OCI-LY1 (cell line): ENCODE results near the gene FYCO1.

Source experiments
- H2AFZ ChIP-seq: fragments of 200-600 bp; sonication (generic), shearing (Covaris generic); 2 replicates; pipeline ENCODE4 v1.6.0; 2014; ENCODE audit warnings: antibody characterized with exemption, mild to moderate bottlenecking, low read length
- H3F3A ChIP-seq: fragments of 200-600 bp; sonication (generic), shearing (Covaris generic); 2 replicates; pipeline ENCODE4 v1.6.0; 2014; ENCODE audit warnings: mild to moderate bottlenecking, antibody characterized with exemption, low read length, moderate library complexity; ENCODE audit not compliant: insufficient read depth
- H3K27ac ChIP-seq: fragments of 200-600 bp; sonication (generic); 2 replicates; pipeline ENCODE4 v1.5.1; 2014; ENCODE audit warnings: low read length, mixed run types, mild to moderate bottlenecking, low read depth; ENCODE audit not compliant: poor library complexity, severe bottlenecking
- H3K27me3 ChIP-seq: fragments of 200-600 bp; sonication (generic); 2 replicates; pipeline ENCODE4 v1.6.0; 2014; ENCODE audit warnings: antibody characterized with exemption, mild to moderate bottlenecking, low read length, moderate library complexity; ENCODE audit not compliant: insufficient read depth
- H3K36me3 ChIP-seq: fragments of 200-600 bp; sonication (generic); 2 replicates; pipeline ENCODE4 v1.6.1; 2014; ENCODE audit warnings: mild to moderate bottlenecking, antibody characterized with exemption, low read length, moderate library complexity, mixed read lengths; ENCODE audit not compliant: insufficient read depth
- H3K4me1 ChIP-seq: fragments of 200-600 bp; sonication (generic); 2 replicates; pipeline ENCODE4 v1.5.1; 2014; ENCODE audit warnings: mild to moderate bottlenecking, low read length, moderate library complexity; ENCODE audit not compliant: insufficient read depth, severe bottlenecking
- H3K4me2 ChIP-seq: fragments of 200-600 bp; sonication (generic), shearing (Covaris generic); 2 replicates; pipeline ENCODE4 v1.6.1; 2014; ENCODE audit warnings: low read length
- H3K4me3 ChIP-seq: fragments of 200-600 bp; sonication (generic); 2 replicates; pipeline ENCODE4 v1.5.1; 2014; ENCODE audit warnings: low read length, low read depth, mild to moderate bottlenecking, mixed read lengths; ENCODE audit not compliant: poor library complexity, severe bottlenecking
- H3K79me2 ChIP-seq: fragments of 200-600 bp; shearing (Covaris generic); 2 replicates; pipeline ENCODE4 v1.6.1; 2016; ENCODE audit warnings: mixed run types, low read length, mixed read lengths; ENCODE audit not compliant: insufficient read depth
- H3K9ac ChIP-seq: fragments of 200-600 bp; sonication (generic), shearing (Covaris generic); 2 replicates; pipeline ENCODE4 v1.6.1; 2014; ENCODE audit warnings: mild to moderate bottlenecking, low read length, mixed read lengths
- H3K9me2 ChIP-seq: fragments of 200-600 bp; sonication (generic), shearing (Covaris generic); 2 replicates; pipeline ENCODE4 v1.6.1; 2014; ENCODE audit warnings: low read depth, mild to moderate bottlenecking, low read length, mixed read lengths
- H3K9me3 ChIP-seq: fragments of 200-600 bp; shearing (Covaris generic); 2 replicates; pipeline ENCODE4 v1.6.1; 2014; ENCODE audit warnings: low read length, mixed read lengths
- H4K20me1 ChIP-seq: fragments of 200-600 bp; sonication (generic), shearing (Covaris generic); 2 replicates; pipeline ENCODE4 v1.6.0; 2016; ENCODE audit warnings: mild to moderate bottlenecking, low read length; ENCODE audit not compliant: insufficient read depth
- EZH2 ChIP-seq: fragments of 200-600 bp; sonication (generic), shearing (Covaris generic); IDR thresholded peaks from 2 replicates; pipeline ENCODE4 v1.8.0; 2017; ENCODE audit warnings: borderline replicate concordance, mixed run types, mild to moderate bottlenecking, antibody characterized with exemption, low read length, moderate library complexity, mixed read lengths
- TF ChIP-seq, protein P1 (sequence below): fragments of 200-600 bp; sonication (generic), shearing (Covaris generic); IDR thresholded peaks from 2 replicates; pipeline ENCODE4 v1.5.1; 2017; ENCODE audit warnings: mild to moderate bottlenecking, antibody characterized with exemption, low read length, moderate library complexity, mixed read lengths

The FYCO1 gene

DNA sequence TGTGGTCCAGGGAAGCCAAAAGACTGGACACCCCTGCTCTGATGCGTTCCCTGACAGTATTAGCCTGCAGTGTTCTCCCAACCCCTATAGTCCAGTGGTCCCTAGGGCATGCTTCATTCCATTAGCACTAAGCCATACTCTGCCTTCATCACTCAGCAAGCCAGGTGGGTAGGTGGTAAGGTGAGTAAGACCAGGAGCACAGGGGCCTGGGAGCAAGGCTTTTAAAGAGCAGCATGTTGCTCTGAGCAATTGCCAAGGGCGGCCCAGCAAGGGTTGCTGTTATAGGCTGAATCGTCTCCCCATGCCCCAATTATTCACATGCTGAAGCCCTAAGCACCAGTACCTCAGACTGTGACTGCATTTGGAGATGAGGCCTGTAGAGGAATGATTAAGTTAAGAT, 41.3 kb downstream of the FYCO1 start:
- no peaks in the 10 kb centered on the region for H3F3A ChIP-seq
- no peak overlapping the region for H3K9ac ChIP-seq
- no peak overlapping the region for H3K27ac ChIP-seq
- no peaks in the 10 kb centered on the region for H3K9me2 ChIP-seq
- H3K9me3 ChIP-seq: no peaks in the 10 kb centered on the region
- TF ChIP-seq EZH2: no peak
- TF ChIP-seq, protein P1, sequence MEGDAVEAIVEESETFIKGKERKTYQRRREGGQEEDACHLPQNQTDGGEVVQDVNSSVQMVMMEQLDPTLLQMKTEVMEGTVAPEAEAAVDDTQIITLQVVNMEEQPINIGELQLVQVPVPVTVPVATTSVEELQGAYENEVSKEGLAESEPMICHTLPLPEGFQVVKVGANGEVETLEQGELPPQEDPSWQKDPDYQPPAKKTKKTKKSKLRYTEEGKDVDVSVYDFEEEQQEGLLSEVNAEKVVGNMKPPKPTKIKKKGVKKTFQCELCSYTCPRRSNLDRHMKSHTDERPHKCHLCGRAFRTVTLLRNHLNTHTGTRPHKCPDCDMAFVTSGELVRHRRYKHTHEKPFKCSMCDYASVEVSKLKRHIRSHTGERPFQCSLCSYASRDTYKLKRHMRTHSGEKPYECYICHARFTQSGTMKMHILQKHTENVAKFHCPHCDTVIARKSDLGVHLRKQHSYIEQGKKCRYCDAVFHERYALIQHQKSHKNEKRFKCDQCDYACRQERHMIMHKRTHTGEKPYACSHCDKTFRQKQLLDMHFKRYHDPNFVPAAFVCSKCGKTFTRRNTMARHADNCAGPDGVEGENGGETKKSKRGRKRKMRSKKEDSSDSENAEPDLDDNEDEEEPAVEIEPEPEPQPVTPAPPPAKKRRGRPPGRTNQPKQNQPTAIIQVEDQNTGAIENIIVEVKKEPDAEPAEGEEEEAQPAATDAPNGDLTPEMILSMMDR: no peak
- peaks cover 97% of the 10 kb centered on the region for H3K36me3 ChIP-seq
- no peak overlapping the region for H2AFZ ChIP-seq
- H3K4me1 ChIP-seq: no peaks in the 10 kb centered on the region
- H3K27me3 ChIP-seq: no peaks in the 10 kb centered on the region
- H3K4me2 ChIP-seq: no peak overlapping the region
- no peaks in the 10 kb centered on the region for H3K79me2 ChIP-seq
- H4K20me1 ChIP-seq: no peaks in the 10 kb centered on the region
- no peak overlapping the region for H3K4me3 ChIP-seq

DNA sequence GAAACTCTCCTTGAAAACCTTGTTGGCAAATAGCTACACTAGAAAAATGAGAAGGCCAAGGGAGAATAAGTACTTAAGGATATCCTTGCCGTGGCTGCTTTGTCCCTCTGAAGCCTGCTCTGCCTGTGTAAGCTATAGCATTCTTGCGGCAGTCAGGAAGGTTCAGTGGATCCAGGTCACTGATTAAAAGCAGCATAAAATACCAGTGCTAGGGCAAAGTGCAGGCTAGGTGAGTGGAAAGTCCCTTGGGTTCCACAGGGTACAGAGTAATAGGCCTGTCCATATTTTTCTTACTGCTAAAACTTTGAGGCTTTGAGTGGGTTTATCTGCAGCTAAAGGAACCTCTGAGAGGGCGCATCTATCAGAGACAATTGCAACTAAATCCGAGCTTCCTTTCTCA, 42.1 kb downstream of the FYCO1 start:
- H3K9me3 ChIP-seq: no peaks in the 10 kb centered on the region
- H3K9me2 ChIP-seq: no peaks in the 10 kb centered on the region
- no peak overlapping the region for H3K4me2 ChIP-seq
- no peak overlapping the region for H2AFZ ChIP-seq
- no peaks in the 10 kb centered on the region for H3F3A ChIP-seq
- TF ChIP-seq, protein P1: no peak
- no peak for TF ChIP-seq EZH2
- no peaks in the 10 kb centered on the region for H3K79me2 ChIP-seq
- no peaks in the 10 kb centered on the region for H3K4me1 ChIP-seq
- H3K36me3 ChIP-seq: peaks cover 97% of the 10 kb centered on the region
- H4K20me1 ChIP-seq: no peaks in the 10 kb centered on the region
- H3K4me3 ChIP-seq: no peak overlapping the region
- no peak overlapping the region for H3K27ac ChIP-seq
- no peak overlapping the region for H3K9ac ChIP-seq
- no peaks in the 10 kb centered on the region for H3K27me3 ChIP-seq

DNA sequence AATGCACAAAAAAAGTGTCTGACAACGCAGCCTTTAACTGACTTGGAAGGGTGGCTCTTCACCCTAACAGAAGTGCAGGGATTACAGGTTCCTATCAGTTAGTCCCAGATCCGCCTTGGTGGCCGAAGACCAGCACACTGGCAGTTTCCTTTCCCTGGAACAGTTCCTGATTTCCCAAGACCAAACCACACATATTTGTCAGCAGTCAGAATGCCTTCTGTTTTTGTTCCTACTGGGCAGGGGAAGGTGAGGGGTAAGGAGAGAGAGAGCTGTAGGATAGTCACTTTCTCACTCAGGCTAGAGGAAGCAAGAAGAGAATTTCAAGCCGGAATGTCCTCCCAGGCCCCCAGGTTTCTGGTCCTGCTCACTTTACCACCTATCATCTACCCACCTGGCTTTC, 43.2 kb downstream of the FYCO1 start:
- Histone ChIP-seq H4K20me1 (no peaks in the 10 kb centered on the region), H3K9ac (no peak overlapping the region), H3K4me3 (no peak overlapping the region), H3K27ac (no peak overlapping the region), H3K4me1 (no peaks in the 10 kb centered on the region), H3K4me2 (no peak overlapping the region), H3K9me3 (no peaks in the 10 kb centered on the region), H3K36me3 (peaks cover 97% of the 10 kb centered on the region), H3K79me2 (no peaks in the 10 kb centered on the region), H3K27me3 (no peaks in the 10 kb centered on the region), H3F3A (no peaks in the 10 kb centered on the region), H3K9me2 (no peaks in the 10 kb centered on the region), H2AFZ (no peak overlapping the region)
- TF ChIP-seq, protein P1: no peak
- TF ChIP-seq EZH2: no peak
